NCI-H69 (cell line): Measurements from ENCODE around the gene ISY1.

Experiments used
- DNase-seq: peaks from one replicate; lab custom pipeline; 2025; lab: John Stamatoyannopoulos, UW

Gene ISY1

GRCh38 chr3:129087138-129087702 is 73.6 kb downstream of the ISY1 start:
- no peak for DNase-seq

GRCh38 chr3:129085818-129086217 is 75.0 kb downstream of the ISY1 start:
- DNase-seq = no peak

- no peak for DNase-seq
Observed at GRCh38 chr3:129085165-129085715, 75.6 kb downstream of the ISY1 start.

- DNase-seq = no peak
Observed at GRCh38 chr3:129084501-129084900, 76.4 kb downstream of the ISY1 start.

- DNase-seq = no peak
Observed at GRCh38 chr3:129082026-129082425, 78.8 kb downstream of the ISY1 start.

GRCh38 chr3:129081503-129081902 is 79.4 kb downstream of the ISY1 start:
- no peak for DNase-seq

- no peak for DNase-seq
Observed at GRCh38 chr3:129078510-129078909, 82.4 kb downstream of the ISY1 start.
